ENCODE measurements around the gene ZNF418. TPM values are rescaled to one million over a fixed set of nuclear protein-coding genes. Genes with fewer than 3 reads are reported as not detected.

ZNF418 gene
- total and polyA plus RNA-seq, 2 of the 8 experiments (the other 6 are each of a cell fraction or from before 2014, with no cell fraction given) = 10.5 to 18.8 TPM

GRCh38 chr19:57934820-57935665 lies at the start of gene ZNF418 (continued):
- TF ChIP-seq BCL11A (IDR thresholded peaks at IDR 0.05; ENCODE audit: low read depth in 2 of 2, low read length in 2 of 2) = no peak
- TF ChIP-seq TAF7 (optimal IDR thresholded peaks at IDR 0.05; ENCODE audit: borderline replicate concordance, low read depth, low read length) = no peak
- TF ChIP-seq RAD21 (IDR thresholded peaks at IDR 0.05 in 1 of 2, conservative IDR thresholded peaks at IDR 0.05 in 1 of 2; ENCODE audit: low read depth in 2 of 2, low read length in 2 of 2) = no peak
- peak; percentile 93 for TF ChIP-seq SIX5 (IDR thresholded peaks at IDR 0.05; ENCODE audit: low read depth, low read length)
- TF ChIP-seq TBP (IDR thresholded peaks at IDR 0.05; ENCODE audit: low read depth, low read length) = peak; percentile 77
- peak; percentile 87 to 89 for TF ChIP-seq POLR2A (IDR thresholded peaks at IDR 0.05; ENCODE audit: control extremely low read depth in 1 of 2, low read depth in 2 of 2, low read length in 2 of 2)
- TF ChIP-seq SIN3A (conservative IDR thresholded peaks at IDR 0.05 in 1 of 2, IDR thresholded peaks at IDR 0.05 in 1 of 2; ENCODE audit: low read depth in 1 of 2, low read length in 2 of 2) = peak in 1 of 2 experiments; percentile 63; a peak in 1 of 4 replicates
- TF ChIP-seq JUND (IDR thresholded peaks at IDR 0.05; ENCODE audit: low read length) = peak; percentile 68
- peak; percentile 91 for TF ChIP-seq YY1 (IDR thresholded peaks at IDR 0.05; ENCODE audit: low read depth, low read length)
- TF ChIP-seq GTF2F1 (IDR thresholded peaks at IDR 0.05; ENCODE audit: borderline replicate concordance, low read depth, low read length) = no peak
